Brain pericyte (primary cell): ENCODE data around the gene NAA11.

ENCODE experiments used
- DNase-seq: peaks from one replicate; pipeline ENCODE4 v3.0.0-alpha.2; 2012; ENCODE audit warnings: low read depth, low spot score

Gene NAA11

DNA sequence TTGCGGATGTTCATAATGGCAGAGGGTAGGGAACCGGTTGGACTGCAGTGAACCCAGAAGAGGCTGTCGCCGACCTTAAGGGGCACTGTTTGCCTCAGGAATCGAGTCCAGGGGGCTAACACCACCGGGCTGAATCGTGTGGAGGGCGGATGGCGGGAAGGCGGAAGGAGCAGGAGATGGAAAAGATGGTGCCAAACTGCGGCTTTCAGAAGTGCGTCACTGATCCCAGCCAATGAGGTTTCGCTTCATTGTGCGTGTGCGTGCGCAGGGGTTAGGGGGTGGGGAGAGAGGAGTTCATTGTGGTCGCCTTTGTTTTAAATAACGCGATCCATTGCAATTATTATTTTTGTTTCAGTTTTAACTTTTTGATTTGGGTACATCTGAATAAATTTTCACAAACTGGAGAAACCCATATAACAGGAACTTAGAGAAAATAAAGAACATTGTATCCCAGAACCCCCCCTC, at the start of gene NAA11:
Gene NAA11, minus strand, starts transcription at position 198 of the 465 bp plus-strand sequence. Its CDS starts 184 bp downstream, at position 14.
- DNase-seq: no peak

DNA sequence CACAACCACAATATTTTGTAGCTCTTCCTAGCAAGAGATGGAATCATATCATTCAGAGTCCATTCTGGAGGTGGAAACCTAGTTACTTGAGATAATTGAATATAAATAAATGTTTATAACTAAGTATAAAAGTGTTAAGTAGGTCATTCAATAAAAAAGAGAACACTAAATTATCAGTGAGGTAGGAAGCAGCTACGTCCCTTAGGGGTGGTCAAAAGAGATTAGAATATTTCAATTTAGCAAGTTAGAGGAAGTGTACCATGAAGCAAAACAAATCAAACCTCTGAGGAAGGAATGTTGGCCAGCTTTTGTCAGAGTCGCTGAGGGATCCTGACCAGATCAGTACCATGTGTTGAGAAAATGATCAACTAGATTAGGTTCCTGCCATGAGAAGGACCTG, 44.2 kb upstream of the NAA11 start:
- DNase-seq: no peak

DNA sequence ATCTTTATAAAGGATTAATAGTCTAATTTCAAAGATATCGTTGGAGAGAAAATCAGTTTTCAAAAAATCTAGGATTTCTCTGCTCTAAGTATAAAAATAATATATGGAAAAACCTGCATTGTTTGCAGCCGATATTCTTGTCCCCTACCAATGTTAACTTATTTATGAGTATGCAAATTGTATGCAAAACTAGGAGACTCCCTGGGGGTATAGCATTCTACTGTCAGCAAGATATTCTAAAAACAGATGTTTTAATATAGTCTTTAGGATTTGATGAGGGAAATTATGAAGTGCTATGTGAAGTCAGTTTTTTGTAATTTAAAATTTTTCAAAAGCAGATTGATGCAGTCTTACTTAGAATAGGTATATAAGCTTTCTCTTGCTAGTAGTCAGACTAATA, 41.2 kb upstream of the NAA11 start:
- DNase-seq: no peak

DNA sequence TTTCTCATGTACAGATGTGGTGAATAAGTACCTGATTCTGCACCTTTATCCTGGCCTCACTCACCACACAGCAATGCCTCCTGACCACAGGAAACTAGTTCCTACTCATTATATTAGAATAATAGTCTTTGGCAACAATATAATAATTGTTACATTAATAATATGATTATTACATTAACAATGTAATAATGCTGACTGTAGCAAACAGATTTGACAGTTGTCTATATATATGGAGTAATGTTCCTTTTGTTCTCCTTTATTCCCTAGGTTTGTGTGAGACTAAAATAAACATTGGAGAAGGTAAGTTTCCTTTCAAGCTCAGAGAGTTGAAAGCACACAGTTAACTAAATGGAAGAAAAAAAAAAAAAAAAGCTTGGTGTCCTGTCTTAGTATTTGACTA, 40.6 kb upstream of the NAA11 start:
- DNase-seq: no peak

DNA sequence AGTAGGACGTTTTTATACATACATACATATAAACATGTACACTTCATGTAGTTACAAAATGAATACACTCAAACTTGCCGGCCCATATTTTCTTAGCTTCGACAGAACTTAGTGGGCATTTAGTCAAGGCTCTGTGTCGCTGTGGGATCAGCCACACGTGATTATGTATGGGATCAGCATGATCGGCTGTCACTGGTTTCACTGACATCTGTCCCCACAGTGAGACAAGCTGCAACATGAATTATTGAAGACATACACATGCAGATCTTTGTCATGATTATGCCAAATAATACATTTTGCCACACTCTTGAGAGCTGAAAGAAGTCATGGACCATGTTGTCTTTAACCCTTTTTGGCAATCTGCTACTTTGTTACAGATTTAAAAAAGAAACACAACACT, 38.2 kb upstream of the NAA11 start:
- DNase-seq: no peak

DNA sequence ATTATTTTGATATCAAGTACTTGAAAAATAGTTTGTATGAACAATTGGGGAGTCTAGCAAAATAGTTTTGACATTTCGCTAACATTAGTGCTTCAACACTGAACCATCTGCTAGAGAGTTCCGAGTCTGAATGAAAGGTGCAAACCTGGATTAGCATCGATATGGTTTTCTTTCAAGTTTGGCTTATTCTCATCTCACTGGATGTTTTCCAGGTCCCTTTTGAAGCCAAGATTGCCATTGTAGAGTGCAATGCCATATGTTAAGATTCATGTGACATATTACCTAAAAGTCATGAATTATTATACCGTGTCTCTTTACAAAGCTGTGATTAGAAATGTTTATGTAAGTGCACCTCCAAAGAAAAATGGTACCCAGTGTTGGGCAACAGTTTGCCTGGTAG, 36.8 kb upstream of the NAA11 start:
- DNase-seq: no peak

DNA sequence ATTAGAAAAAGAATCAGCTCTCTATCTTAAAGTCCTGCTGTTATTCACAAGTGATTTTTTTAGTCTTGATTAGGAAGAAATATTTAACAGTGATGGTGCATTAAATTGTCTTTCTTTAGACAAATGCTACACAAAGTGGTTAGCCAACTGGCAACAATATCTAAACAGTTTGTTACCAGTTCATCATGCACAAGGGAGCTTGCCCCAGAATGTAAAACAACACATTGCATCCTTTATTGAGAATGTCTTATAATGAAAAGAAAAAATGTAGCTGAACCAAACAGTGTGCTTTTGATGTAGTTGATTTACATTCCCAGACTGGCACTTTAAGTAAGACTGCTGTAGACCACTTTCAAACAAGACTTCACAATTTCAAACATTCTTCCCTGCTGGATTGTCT, 34.1 kb upstream of the NAA11 start:
- no peak for DNase-seq

DNA sequence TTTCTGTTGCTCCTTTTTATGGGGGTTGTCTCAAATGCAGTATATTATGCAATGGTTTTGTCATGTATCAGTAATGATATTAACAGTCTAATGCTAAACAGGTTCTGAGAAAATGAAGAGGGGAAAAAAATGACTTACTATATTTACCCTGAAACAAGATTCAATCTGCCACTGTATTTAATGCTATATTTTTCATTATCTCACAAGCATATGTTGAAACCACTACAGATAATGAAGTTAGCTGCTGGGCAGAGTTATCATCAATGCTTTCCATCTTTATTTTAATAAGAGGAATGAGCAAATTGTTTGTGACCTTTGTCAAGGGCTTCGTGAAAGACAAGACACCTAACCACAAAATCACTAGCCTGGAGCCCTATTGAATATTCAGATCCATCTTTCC, 32.6 kb upstream of the NAA11 start:
- no peak for DNase-seq

DNA sequence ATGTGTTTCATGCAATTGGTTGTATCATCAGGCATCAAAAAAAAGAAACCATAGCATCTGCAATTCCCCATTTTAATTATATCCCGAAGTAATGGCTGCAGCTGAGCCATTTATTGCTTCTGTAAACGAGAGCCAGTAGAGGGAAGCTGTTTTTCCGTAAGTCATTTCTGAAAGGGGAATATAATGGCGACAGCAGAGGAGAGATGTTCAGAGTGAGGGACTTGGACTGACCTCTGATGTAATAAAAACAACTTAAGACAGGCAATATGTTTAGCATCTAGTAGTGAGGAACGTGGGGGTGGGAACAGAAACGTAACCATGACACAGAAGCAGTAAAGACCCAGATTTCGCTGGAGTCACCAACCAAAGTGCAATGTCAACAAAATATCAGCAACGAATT, 31.5 kb upstream of the NAA11 start:
- DNase-seq: no peak

DNA sequence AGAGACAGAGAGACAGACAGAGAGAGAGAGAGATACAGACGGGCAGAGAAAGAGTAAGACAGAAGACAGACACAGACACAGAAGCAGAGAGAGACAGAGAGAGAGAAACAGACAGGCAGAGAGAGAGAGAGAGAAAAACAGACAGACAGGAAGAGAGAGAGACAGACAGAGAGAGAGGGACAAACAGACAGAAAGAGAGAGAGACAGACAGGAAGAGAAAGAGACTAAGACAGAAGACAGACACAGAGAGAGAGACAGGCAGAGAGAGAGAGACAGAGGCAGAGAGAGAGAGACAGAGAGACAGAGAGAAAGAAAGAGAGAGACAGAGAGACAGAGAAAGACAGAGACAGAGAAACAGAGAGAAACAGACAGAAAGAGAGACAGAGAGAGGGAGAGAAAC, 27.2 kb upstream of the NAA11 start:
- no peak for DNase-seq

DNA sequence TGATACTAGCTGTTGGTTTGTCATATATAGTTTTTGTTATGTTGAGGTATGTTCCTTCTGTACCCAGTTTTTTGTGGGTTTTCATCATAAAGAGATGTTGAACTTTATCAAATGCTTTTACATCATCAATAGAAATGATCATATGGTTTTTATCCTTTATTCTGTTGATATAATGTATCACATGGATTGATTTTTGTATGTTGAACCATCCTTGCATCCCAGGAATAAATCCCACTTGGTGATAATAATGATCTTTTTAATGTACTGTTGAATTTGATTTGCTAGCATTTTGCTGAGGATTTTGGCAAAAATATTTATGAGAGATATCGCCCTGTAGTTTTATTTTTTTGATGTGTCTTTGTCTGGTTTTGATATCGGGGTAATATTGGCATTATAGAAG, 22.5 kb upstream of the NAA11 start:
- no peak for DNase-seq

DNA sequence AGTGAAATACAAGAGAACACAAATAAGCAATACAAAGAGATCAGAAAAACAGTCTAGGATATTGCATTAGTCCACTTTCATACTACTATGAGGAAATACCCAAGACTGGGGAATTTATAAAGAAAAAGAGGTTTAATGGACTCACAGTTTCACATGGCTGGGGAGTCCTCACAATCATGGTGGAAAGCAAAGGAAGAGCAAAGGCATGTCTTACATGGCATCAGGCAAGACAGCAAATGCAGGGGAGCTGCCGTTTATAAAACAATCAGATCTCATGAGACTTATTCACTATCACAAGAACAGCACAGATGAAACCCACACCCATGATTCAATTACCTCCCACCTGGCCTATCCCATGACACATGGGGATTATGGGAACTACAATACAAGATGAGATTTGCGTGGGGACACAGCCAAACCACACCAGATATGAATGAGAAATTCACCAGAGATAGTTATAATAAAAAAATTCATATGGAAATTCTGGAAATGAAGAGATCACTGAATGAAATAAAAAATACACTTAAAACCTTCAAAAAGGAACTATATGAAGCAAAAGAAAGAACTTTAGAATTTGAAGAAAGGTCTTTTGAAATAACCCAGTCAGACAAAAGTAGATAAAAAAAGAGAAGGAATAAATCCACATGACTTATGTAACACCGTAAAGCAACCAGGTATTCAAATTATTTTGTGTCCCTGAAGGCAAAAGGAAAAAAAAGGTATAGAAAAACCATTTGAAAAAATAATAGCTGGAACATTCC, 16.2 kb upstream of the NAA11 start:
- no peak for DNase-seq

DNA sequence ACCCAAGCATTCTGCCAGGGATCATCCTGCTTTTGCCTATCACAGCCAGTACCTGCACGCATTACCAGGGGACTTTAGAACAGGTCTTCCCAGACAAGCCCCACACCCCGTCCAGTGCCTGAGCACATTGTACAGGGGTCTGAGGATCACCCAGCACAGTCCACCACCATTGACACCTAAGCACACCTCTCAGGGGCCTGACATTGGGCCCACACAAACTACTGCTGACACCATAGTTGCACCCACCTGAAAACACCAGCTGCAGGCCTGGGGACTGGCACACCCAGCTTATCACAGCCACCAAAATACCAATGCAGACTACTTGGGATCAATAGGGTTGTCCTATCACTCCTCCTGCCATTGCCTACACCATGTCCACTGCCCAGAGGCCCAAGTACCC, 14.7 kb upstream of the NAA11 start:
- DNase-seq: no peak

DNA sequence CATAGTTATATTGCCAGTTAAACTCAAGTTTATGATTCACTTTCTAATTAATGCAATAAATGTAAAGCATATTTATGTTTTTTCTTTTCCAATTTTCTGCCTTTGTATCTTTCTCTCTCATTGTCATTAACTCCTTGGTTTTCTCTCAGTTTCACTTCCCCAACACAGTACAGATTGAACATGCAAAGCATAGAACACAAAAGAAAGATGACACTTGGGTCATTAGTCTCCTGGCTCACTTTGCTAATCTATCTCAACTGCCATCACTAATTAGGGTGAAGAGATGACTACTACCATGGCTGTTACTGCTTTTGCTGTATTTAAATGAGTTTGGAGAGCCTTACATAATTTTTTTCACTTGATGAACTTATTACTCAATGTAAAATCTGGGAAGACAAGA, 12.3 kb upstream of the NAA11 start:
- DNase-seq: no peak

DNA sequence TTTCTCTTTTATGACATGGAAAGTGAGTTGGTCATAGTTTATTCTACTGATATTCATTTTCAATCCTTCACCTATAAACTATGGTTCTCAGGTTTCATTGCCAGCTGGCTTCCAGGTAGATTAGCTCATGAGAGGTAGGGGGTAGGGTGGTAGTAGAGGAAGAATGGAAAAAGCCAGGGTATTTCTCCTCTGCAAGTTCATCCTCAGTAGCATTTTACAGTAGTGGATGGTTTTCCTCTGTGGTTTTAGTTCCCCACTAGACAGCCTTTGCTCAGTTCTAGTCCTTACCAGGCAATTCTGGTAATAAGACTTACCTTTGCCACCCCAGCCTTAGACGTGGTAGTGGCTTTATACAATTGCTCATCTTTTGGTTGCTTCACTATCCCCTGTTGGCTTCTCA, 8.9 kb upstream of the NAA11 start:
- DNase-seq: no peak

DNA sequence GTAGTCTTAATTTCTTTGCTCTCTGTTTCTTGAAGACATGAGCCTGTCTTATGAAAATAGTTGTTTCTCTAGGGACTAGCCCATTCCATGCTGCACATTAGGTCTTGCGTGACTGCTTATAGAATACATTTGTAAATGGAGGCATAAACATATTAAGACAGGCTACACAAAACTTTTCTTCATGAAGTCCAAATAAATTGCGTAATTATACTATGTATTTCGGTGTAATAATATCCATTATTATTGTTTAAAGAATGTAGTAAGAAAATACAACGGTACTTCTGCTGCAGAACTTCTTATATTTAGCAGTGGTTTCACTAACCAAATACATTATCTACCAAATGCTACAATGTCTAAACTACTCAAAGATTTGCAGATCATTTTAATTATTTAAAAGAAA, 8.5 kb upstream of the NAA11 start:
- DNase-seq: no peak

DNA sequence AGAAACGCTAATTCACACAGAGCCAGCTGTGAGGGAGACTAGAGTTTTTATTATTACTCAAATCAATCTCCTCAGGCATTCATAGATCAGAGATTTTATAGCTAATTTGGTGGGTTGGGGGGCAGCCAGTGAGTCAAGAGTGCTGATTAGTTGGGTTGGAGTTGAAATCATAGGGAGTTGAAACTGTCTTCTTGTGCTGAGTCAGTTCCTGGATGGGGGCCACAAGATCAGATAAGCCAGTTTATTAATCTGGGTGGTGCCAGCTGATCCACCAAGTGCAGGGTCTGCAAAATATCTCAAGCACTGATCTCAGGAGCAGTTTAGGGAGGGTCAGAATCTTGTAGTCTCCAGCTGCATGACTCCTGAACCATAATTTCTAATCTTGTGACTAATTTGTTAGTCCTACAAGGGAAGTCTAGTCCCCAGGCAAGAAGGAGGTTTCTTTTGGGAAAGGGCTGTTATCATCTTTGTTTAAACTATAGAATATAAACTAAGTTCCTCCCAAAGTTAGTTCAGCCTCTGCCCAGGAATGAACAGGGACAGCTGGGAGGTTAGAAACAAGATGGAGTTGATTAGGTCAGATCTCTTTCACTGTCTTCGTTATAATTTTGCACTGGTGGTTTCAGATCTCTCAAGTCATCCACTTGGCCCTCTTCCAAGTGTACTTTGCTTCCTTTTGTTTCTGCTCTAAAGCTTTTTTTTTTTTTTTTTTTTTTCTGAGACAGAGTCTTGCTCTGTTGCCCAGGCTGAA, 5.4 kb upstream of the NAA11 start:
- DNase-seq: no peak

DNA sequence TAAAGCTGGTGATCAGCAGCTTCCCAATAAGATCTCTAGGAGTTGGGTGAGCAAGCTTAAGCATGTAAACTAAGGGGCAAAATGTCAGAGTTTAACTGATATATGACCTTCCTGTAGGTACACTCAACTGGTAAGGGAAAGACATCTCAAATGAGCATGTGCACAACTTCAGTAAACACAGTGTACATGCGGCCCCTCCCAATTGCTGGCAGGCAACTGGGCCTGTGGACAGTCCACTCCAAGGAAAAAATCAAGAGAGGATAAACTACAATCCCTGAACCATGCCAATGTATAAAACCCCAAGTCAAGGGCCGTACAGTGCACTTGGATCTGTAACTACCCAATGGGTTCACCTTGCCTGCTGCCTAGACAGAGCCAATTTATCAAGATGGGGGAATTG, 4.9 kb upstream of the NAA11 start:
- no peak for DNase-seq

DNA sequence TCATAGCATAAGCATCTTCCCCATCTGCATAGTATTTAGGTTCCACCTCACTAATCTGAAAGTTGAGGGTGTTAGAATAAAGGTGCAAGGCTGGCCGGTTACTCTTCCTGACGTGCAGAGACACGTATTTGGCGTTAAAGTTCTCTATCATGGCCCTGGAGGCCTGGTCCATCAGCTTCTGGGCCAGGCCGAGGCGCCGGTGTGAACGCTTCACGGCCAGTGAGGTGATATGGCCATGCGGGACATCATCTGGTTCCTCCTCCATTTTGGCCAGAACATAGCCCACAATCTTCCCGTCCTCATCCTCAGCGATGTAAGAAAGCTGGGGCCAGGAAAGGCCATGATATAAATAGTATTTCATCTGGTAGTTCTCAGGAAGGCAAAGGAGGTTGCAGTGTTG, 425 bp downstream of the NAA11 start:
- DNase-seq: no peak

DNA sequence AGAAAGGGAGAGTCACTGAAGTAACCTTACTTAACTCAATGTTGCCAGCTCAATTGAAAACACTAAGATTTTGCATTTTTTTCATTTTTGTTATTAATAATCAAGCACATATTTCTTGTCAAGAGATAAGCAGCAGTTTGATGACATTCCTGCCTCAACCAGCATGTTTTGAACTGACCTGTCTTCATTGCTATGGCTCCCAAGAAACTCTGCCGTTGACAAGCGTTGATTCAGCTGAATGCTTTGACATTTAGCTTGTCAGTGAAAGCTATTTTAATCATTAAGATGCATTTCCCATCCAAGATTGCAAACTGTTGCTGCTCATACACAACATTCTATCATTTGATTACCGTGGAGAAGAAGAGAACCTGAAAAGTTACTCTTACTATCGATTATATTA, 5.9 kb downstream of the NAA11 start:
- DNase-seq: no peak

DNA sequence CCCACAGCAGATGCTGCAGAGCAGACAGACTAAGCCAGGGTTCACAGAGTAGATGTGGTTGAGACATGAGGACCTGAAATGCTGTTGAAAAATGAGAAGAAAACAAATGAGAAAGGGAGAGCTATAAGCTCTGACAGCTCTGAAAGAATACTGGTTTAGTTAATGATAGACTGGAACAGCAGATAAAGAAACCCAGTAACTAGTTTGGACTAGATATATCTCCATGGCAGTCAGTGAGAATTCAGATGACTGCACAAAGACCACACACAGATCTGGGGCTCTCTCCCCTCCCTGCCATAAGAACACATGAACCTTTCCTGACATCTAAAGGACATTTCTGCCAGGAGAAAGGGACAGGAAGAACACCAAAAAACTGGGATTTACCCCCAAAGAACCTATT, 8.2 kb downstream of the NAA11 start:
- DNase-seq: no peak

DNA sequence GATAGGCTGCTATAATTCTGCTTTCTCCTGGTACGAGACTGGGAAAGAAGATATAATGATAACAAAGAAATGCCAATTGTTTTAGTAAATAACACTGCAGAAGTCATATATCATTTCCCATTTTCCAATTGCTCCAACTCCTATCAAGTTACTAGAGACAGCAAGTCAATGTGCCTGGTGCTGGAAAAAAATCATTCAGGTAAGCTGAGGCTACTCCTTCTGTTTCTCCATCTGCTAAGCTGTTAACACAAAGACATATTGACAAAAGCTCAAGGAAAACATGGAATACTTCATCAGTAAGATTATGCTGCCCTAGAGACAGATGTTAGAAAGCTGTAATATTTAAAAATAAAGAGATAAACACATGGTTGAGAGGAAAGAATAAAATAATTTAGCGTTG, 10.0 kb downstream of the NAA11 start:
- DNase-seq: no peak

DNA sequence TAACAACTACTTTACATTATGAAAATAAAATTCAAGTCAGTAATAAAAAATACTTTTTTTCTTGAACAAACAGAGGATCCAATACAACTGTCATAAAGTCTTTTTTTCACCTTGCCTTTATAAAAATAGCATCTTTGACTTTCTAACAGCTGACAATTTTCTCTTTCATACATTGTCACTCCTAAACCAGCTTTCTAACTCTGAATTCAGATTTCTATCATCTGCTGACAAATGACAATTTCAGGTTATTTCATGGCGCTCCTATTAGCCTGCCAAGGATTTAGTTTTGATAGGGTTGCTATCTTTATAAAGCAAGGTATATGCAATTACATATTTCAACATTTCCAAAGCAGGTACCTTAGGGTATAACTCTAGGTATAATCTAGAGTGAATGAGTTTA, 14.6 kb downstream of the NAA11 start:
- DNase-seq: no peak
